Suppressor macrophage (primary cell): ENCODE results near the gene SLC6A18.
A peak's percentile ranks its signal among the peaks of the same experiment; 100 is the strongest.

ENCODE experiments used
- DNase-seq, 4 experiments: peaks; one replicate each; pipeline ENCODE4 v3.0.0-alpha.2; 2020 to 2022

The SLC6A18 gene

DNA sequence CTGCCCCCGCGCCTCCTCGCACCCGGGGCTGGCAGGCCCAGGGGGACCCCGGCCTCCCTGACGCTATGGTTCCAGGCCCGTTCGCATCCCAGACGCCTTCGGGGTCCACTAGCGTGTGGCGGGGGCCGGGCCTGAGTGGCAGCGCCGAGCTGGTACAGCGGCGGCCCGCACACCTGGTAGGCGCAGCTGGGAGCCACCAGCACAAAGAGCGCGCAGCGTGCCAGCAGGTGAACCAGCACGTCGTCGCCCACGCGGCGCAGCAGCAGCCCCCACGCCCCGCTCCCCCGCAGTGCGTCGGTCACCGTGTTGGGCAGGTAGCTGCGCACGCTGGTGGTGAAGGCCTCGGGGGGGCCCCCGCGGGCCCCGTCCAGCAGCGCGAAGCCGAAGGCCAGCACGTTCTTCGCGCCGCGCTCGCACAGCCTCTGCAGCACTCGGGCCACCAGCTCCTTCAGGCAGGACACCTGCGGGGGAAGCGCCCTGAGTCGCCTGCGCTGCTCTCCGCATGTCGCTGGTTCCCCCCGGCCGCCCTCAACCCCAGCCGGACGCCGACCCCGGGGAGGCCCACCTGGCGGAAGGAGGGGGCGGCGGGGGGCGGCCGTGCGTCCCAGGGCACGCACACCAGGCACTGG is 69.1 kb downstream of the SLC6A18 start:
- DNase-seq = no peak

DNA sequence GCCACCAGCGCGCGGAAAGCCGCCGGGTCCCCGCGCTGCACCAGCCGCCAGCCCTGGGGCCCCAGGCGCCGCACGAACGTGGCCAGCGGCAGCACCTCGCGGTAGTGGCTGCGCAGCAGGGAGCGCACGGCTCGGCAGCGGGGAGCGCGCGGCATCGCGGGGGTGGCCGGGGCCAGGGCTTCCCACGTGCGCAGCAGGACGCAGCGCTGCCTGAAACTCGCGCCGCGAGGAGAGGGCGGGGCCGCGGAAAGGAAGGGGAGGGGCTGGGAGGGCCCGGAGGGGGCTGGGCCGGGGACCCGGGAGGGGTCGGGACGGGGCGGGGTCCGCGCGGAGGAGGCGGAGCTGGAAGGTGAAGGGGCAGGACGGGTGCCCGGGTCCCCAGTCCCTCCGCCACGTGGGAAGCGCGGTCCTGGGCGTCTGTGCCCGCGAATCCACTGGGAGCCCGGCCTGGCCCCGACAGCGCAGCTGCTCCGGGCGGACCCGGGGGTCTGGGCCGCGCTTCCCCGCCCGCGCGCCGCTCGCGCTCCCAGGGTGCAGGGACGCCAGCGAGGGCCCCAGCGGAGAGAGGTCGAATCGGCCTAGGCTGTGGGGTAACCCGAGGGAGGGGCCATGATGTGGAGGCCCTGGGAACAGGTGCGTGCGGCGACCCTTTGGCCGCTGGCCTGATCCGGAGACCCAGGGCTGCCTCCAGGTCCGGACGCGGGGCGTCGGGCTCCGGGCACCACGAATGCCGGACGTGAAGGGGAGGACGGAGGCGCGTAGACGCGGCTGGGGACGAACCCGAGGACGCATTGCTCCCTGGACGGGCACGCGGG is 69.9 kb downstream of the SLC6A18 start, which contains the start of gene TERT:
Gene TERT (minus strand): TSS at position 234 of the 815 bp plus-strand sequence. CDS start 79 bp downstream, at position 155.
- peak in 1 of 4 experiments; percentile 11 for DNase-seq

DNA sequence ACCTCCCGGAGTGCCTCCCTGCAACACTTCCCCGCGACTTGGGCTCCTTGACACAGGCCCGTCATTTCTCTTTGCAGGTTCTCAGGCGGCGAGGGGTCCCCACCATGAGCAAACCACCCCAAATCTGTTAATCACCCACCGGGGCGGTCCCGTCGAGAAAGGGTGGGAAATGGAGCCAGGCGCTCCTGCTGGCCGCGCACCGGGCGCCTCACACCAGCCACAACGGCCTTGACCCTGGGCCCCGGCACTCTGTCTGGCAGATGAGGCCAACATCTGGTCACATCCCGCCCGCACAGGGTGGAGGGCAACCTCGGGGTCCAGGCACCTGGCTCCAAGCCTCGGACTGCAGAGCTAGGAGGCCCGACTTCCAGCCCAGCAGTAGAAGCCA is 70.5 kb downstream of the SLC6A18 start:
- DNase-seq = no peak
